ENCODE measurements around the gene UNC79.
"Not testable (repeated sequence)": the region's sequence is repeated elsewhere in the genome, so short reads cannot be mapped to it uniquely, and the experiment has no call there.

Gene UNC79

GRCh38 chr14:93430315-93431035, at the start of gene UNC79:
Gene UNC79, plus strand, starts transcription at chr14:93430939. Its CDS starts 91 bp downstream, at chr14:93431030.
- no peak within 1 kb of the TSS for H3K9ac ChIP-seq (ENCODE audit: low read length in 2 of 2)
- no peak within 1 kb of the TSS for H3K27ac ChIP-seq (ENCODE audit: low read length)
- H3K36me3 ChIP-seq (ENCODE audit: control insufficient read depth in 2 of 2, insufficient read depth in 2 of 2, low read length in 2 of 2): no peaks in the 10 kb centered on the region
- no peaks in the 10 kb centered on the region for H3K4me1 ChIP-seq (ENCODE audit: control insufficient read depth, insufficient read depth, low read length)
- peaks cover 0 to 2% of the 10 kb centered on the region in 2 donors for H3K9me3 ChIP-seq (ENCODE audit: control insufficient read depth in 2 of 2, low read length in 2 of 2)
- H3K27me3 ChIP-seq (ENCODE audit: control insufficient read depth in 1 of 2, insufficient read depth in 2 of 2, low read length in 2 of 2): peaks cover 13 to 18% of the 10 kb centered on the region in 2 donors
- H3K4me3 ChIP-seq (ENCODE audit: low read length in 2 of 2): peak within 1 kb of the TSS in 1 of 2 donors; percentile 25

DNA sequence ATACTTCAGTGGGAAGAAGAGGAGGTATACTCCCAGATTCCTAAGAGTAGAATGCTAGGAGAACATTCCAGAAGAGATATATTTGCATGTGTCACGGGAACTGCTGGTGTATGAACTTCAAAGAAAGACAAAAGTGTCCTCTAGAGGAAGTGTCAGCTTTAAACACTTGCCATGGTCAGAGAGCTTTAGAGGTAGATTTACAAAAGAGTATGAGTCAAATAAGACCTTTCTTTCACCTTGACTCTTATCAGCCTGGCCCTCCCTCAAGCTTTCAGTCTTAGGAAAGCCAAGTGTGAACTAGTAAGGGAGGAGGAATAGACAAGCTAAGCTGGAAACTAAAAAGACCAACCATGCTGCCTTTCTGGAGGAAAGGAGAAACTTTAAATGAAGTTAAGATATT, 49.1 kb upstream of the UNC79 start:
- Histone ChIP-seq H3K4me3 (ENCODE audit: low read length in 2 of 2) (no peak overlapping the region), H3K36me3 (ENCODE audit: control insufficient read depth in 2 of 2, insufficient read depth in 2 of 2, low read length in 2 of 2) (no peaks in the 10 kb centered on the region), H3K27ac (ENCODE audit: low read length) (no peak overlapping the region), H3K27me3 (ENCODE audit: control insufficient read depth in 1 of 2, insufficient read depth in 2 of 2, low read length in 2 of 2) (no peaks in the 10 kb centered on the region), H3K9ac (ENCODE audit: low read length in 2 of 2) (no peak overlapping the region), H3K9me3 (ENCODE audit: control insufficient read depth in 2 of 2, low read length in 2 of 2) (no peaks in the 10 kb centered on the region), H3K4me1 (ENCODE audit: control insufficient read depth, insufficient read depth, low read length) (no peaks in the 10 kb centered on the region)

- H3K4me1 ChIP-seq (ENCODE audit: control insufficient read depth, insufficient read depth, low read length); H3K9ac ChIP-seq (ENCODE audit: low read length in 2 of 2); H3K27me3 ChIP-seq (ENCODE audit: control insufficient read depth in 1 of 2, insufficient read depth in 2 of 2, low read length in 2 of 2); H3K4me3 ChIP-seq (ENCODE audit: low read length in 2 of 2); H3K27ac ChIP-seq (ENCODE audit: low read length); H3K36me3 ChIP-seq (ENCODE audit: control insufficient read depth in 2 of 2, insufficient read depth in 2 of 2, low read length in 2 of 2); H3K9me3 ChIP-seq (ENCODE audit: control insufficient read depth in 2 of 2, low read length in 2 of 2): not testable (repeated sequence)
Measured at GRCh38 chr14:93384256-93384655, 46.5 kb upstream of the UNC79 start.

- no peak overlapping the region for H3K27ac ChIP-seq (ENCODE audit: low read length)
- H3K27me3 ChIP-seq (ENCODE audit: control insufficient read depth in 1 of 2, insufficient read depth in 2 of 2, low read length in 2 of 2): no peaks in the 10 kb centered on the region
- H3K4me1 ChIP-seq (ENCODE audit: control insufficient read depth, insufficient read depth, low read length): no peaks in the 10 kb centered on the region
- H3K36me3 ChIP-seq (ENCODE audit: control insufficient read depth in 2 of 2, insufficient read depth in 2 of 2, low read length in 2 of 2): no peaks in the 10 kb centered on the region
- no peak overlapping the region for H3K9ac ChIP-seq (ENCODE audit: low read length in 2 of 2)
- H3K4me3 ChIP-seq (ENCODE audit: low read length in 2 of 2): no peak overlapping the region
- H3K9me3 ChIP-seq (ENCODE audit: control insufficient read depth in 2 of 2, low read length in 2 of 2): peaks cover 2% of the 10 kb centered on the region in 2 donors
Measured at GRCh38 chr14:93395231-93395630, 35.5 kb upstream of the UNC79 start.

GRCh38 chr14:93396456-93396855, 34.3 kb upstream of the UNC79 start:
- H3K9me3 ChIP-seq (ENCODE audit: control insufficient read depth in 2 of 2, low read length in 2 of 2): peaks cover 2% of the 10 kb centered on the region in 2 donors
- H3K9ac ChIP-seq (ENCODE audit: low read length in 2 of 2): no peak overlapping the region
- no peak overlapping the region for H3K4me3 ChIP-seq (ENCODE audit: low read length in 2 of 2)
- no peaks in the 10 kb centered on the region for H3K27me3 ChIP-seq (ENCODE audit: control insufficient read depth in 1 of 2, insufficient read depth in 2 of 2, low read length in 2 of 2)
- no peak overlapping the region for H3K27ac ChIP-seq (ENCODE audit: low read length)
- no peaks in the 10 kb centered on the region for H3K36me3 ChIP-seq (ENCODE audit: control insufficient read depth in 2 of 2, insufficient read depth in 2 of 2, low read length in 2 of 2)
- no peaks in the 10 kb centered on the region for H3K4me1 ChIP-seq (ENCODE audit: control insufficient read depth, insufficient read depth, low read length)

- H3K9me3 ChIP-seq (ENCODE audit: control insufficient read depth in 2 of 2, low read length in 2 of 2): peaks cover 2% of the 10 kb centered on the region in 2 donors
- H3K4me1 ChIP-seq (ENCODE audit: control insufficient read depth, insufficient read depth, low read length): no peaks in the 10 kb centered on the region
- no peaks in the 10 kb centered on the region for H3K27me3 ChIP-seq (ENCODE audit: control insufficient read depth in 1 of 2, insufficient read depth in 2 of 2, low read length in 2 of 2)
- H3K9ac ChIP-seq (ENCODE audit: low read length in 2 of 2): no peak overlapping the region
- H3K27ac ChIP-seq (ENCODE audit: low read length): no peak overlapping the region
- no peaks in the 10 kb centered on the region for H3K36me3 ChIP-seq (ENCODE audit: control insufficient read depth in 2 of 2, insufficient read depth in 2 of 2, low read length in 2 of 2)
- no peak overlapping the region for H3K4me3 ChIP-seq (ENCODE audit: low read length in 2 of 2)
Measured at GRCh38 chr14:93398491-93398890, 32.2 kb upstream of the UNC79 start.

GRCh38 chr14:93402951-93403350, 27.8 kb upstream of the UNC79 start:
- no peaks in the 10 kb centered on the region for H3K4me1 ChIP-seq (ENCODE audit: control insufficient read depth, insufficient read depth, low read length)
- no peak overlapping the region for H3K4me3 ChIP-seq (ENCODE audit: low read length in 2 of 2)
- H3K9me3 ChIP-seq (ENCODE audit: control insufficient read depth in 2 of 2, low read length in 2 of 2): peaks cover 0 to 2% of the 10 kb centered on the region in 2 donors

DNA sequence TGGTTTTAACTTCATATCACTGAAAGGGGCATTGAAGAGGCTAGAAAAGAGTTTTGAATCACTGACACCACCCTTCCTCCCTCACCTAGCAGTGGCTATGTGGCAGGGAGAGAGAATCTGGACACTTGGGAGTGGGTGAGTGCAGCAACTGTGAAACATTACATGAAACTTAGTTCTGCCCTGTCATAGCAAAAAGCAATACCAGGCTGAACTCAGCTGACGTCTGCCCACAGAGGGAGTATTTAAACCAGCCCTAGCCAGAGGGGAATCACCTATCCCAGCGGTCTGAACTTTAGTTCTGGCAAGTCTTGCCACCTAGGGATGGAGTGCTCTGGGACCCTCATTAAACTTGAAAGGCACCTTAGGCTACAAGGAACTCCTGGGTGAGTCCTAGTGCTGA, 20.7 kb upstream of the UNC79 start:
- Histone ChIP-seq H3K4me1 (ENCODE audit: control insufficient read depth, insufficient read depth, low read length) (no peaks in the 10 kb centered on the region), H3K36me3 (ENCODE audit: control insufficient read depth in 2 of 2, insufficient read depth in 2 of 2, low read length in 2 of 2) (no peaks in the 10 kb centered on the region), H3K9ac (ENCODE audit: low read length in 2 of 2) (no peak overlapping the region), H3K4me3 (ENCODE audit: low read length in 2 of 2) (no peak overlapping the region), H3K27ac (ENCODE audit: low read length) (no peak overlapping the region), H3K9me3 (ENCODE audit: control insufficient read depth in 2 of 2, low read length in 2 of 2) (no peaks in the 10 kb centered on the region), H3K27me3 (ENCODE audit: control insufficient read depth in 1 of 2, insufficient read depth in 2 of 2, low read length in 2 of 2) (no peaks in the 10 kb centered on the region)

More at GRCh38 chr14:93402951-93403350, 27.8 kb upstream of the UNC79 start:
- Histone ChIP-seq H3K9ac (ENCODE audit: low read length in 2 of 2) (no peak overlapping the region), H3K27me3 (ENCODE audit: control insufficient read depth in 1 of 2, insufficient read depth in 2 of 2, low read length in 2 of 2) (no peaks in the 10 kb centered on the region), H3K27ac (ENCODE audit: low read length) (no peak overlapping the region), H3K36me3 (ENCODE audit: control insufficient read depth in 2 of 2, insufficient read depth in 2 of 2, low read length in 2 of 2) (no peaks in the 10 kb centered on the region)

DNA sequence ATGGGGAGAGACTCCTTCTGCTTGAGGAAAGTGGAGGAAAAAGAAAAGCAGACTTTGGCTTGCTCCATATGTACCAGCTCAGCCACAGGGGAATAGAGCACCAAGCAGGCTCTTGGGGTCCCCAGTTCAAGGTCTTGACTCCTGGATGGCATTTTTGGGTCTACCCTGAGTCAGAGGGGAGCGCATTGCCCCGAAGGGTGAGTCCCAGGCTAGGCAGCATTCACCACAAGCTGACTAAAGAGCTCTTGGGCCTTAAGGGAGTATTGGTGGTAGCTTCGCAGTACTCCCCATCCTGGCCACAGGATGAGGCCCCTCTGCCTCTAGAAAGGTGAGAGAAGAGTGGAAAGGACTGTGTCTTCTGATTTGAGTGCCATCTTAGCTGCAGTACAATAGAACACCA, 19.8 kb upstream of the UNC79 start:
- no peaks in the 10 kb centered on the region for H3K4me1 ChIP-seq (ENCODE audit: control insufficient read depth, insufficient read depth, low read length)
- H3K36me3 ChIP-seq (ENCODE audit: control insufficient read depth in 2 of 2, insufficient read depth in 2 of 2, low read length in 2 of 2): no peaks in the 10 kb centered on the region
- H3K27me3 ChIP-seq (ENCODE audit: control insufficient read depth in 1 of 2, insufficient read depth in 2 of 2, low read length in 2 of 2): no peaks in the 10 kb centered on the region
- H3K9ac ChIP-seq (ENCODE audit: low read length in 2 of 2): no peak overlapping the region
- no peak overlapping the region for H3K4me3 ChIP-seq (ENCODE audit: low read length in 2 of 2)
- H3K27ac ChIP-seq (ENCODE audit: low read length): no peak overlapping the region
- no peaks in the 10 kb centered on the region for H3K9me3 ChIP-seq (ENCODE audit: control insufficient read depth in 2 of 2, low read length in 2 of 2)

DNA sequence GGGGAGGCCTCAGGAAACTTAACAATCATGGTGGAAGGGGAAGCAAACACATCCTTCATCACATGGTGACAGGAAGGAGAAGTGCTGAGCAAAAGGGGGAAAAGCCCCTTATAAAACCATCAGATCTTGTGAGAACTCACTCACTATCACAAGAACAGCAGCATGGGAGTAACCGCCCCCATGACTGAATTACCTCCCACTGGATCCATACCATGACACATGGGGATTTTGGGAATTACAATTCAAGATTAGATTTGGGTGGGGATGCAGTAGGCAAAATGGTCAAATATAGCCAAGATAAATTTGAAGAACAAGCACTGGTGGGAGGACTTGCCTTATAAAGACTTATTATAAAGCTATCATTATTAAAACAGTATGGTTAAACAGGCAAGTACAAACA, 5.6 kb upstream of the UNC79 start:
- H3K27ac ChIP-seq (ENCODE audit: low read length); H3K9me3 ChIP-seq (ENCODE audit: control insufficient read depth in 2 of 2, low read length in 2 of 2); H3K4me3 ChIP-seq (ENCODE audit: low read length in 2 of 2); H3K9ac ChIP-seq (ENCODE audit: low read length in 2 of 2); H3K27me3 ChIP-seq (ENCODE audit: control insufficient read depth in 1 of 2, insufficient read depth in 2 of 2, low read length in 2 of 2); H3K4me1 ChIP-seq (ENCODE audit: control insufficient read depth, insufficient read depth, low read length); H3K36me3 ChIP-seq (ENCODE audit: control insufficient read depth in 2 of 2, insufficient read depth in 2 of 2, low read length in 2 of 2): not testable (repeated sequence)

DNA sequence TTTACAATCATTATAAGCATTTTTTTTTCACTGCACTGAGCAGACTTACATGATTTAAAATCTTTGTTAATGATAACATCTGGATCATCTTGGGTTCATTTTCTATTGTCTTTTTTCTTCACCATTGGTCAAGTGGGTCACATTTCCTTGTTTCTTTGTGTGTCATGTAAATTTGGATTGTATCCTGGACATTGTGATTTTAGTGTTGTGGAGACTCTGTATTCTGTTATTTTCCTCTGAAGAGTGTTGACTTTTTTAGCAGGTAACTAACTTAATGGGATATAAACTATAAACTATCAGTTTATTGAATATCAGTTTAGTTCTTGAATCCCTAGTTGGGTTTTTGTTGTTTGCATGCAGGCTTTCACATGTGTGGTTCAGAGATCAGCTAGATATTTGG, 4.0 kb upstream of the UNC79 start:
- peaks cover 0 to 2% of the 10 kb centered on the region in 2 donors for H3K9me3 ChIP-seq (ENCODE audit: control insufficient read depth in 2 of 2, low read length in 2 of 2)
- no peaks in the 10 kb centered on the region for H3K4me1 ChIP-seq (ENCODE audit: control insufficient read depth, insufficient read depth, low read length)
- no peak overlapping the region for H3K9ac ChIP-seq (ENCODE audit: low read length in 2 of 2)
- H3K36me3 ChIP-seq (ENCODE audit: control insufficient read depth in 2 of 2, insufficient read depth in 2 of 2, low read length in 2 of 2): no peaks in the 10 kb centered on the region
- no peak overlapping the region for H3K27ac ChIP-seq (ENCODE audit: low read length)
- H3K27me3 ChIP-seq (ENCODE audit: control insufficient read depth in 1 of 2, insufficient read depth in 2 of 2, low read length in 2 of 2): peaks cover 13 to 18% of the 10 kb centered on the region in 2 donors
- no peak overlapping the region for H3K4me3 ChIP-seq (ENCODE audit: low read length in 2 of 2)

All from stomach smooth muscle (tissue), 2 donors.